Parathyroid adenoma (tissue), 2 donors: ENCODE data around the gene LGR5.

Experiments used
- H2AFZ ChIP-seq: fragments of 300-600 bp; sonication (generic); one replicate; pipeline ENCODE4 v1.7.0; 2017; ENCODE audit warnings: antibody characterized with exemption, mild to moderate bottlenecking
- H3K27ac ChIP-seq: fragments of 300-600 bp; sonication (generic); one replicate; pipeline ENCODE4 v1.7.0; 2017
- H3K27me3 ChIP-seq: fragments of 300-600 bp; sonication (generic); one replicate; pipeline ENCODE4 v1.7.0; 2017; ENCODE audit warnings: low read length; ENCODE audit not compliant: control insufficient read depth, insufficient read depth
- H3K36me3 ChIP-seq: fragments of 300-600 bp; sonication (generic); one replicate; pipeline ENCODE4 v1.7.0; 2017; ENCODE audit warnings: low read length; ENCODE audit not compliant: control insufficient read depth, insufficient read depth
- H3K4me1 ChIP-seq: fragments of 300-600 bp; sonication (generic); one replicate; pipeline ENCODE4 v1.7.0; 2017; ENCODE audit warnings: control low read depth
- H3K4me2 ChIP-seq: fragments of 300-600 bp; sonication (generic); one replicate; pipeline ENCODE4 v1.7.0; 2017; ENCODE audit warnings: low read length
- H3K4me3 ChIP-seq: fragments of 300-600 bp; sonication (generic); one replicate; pipeline ENCODE4 v1.7.0; 2017; ENCODE audit warnings: low read depth, low read length
- H3K79me2 ChIP-seq: fragments of 300-600 bp; sonication (generic); one replicate; pipeline ENCODE4 v1.7.0; 2017; ENCODE audit warnings: control low read depth
- H3K9ac ChIP-seq: fragments of 300-600 bp; sonication (generic); one replicate; pipeline ENCODE4 v1.7.0; 2017; ENCODE audit warnings: mild to moderate bottlenecking
- H3K9me3 ChIP-seq: fragments of 300-600 bp; sonication (generic); one replicate; pipeline ENCODE4 v1.7.0; 2017; ENCODE audit warnings: low read length; ENCODE audit not compliant: control insufficient read depth
- CTCF ChIP-seq: fragments of 300-600 bp; sonication (generic); IDR thresholded peaks from one replicate; pipeline ENCODE4 v1.7.0; 2017; ENCODE audit warnings: antibody characterized with exemption, mild to moderate bottlenecking
- donor health status: primary hyperparathyroidism.

Gene LGR5

GRCh38 chr12:71605039-71605438 lies 165.4 kb downstream of the LGR5 start:
- Histone ChIP-seq H3K36me3 (no peaks in the 10 kb centered on the region), H3K9me3 (no peaks in the 10 kb centered on the region)

GRCh38 chr12:71607494-71608330 lies 168.1 kb downstream of the LGR5 start:
- Histone ChIP-seq H3K9me3 (no peaks in the 10 kb centered on the region), H3K27ac (no peak overlapping the region)

More at GRCh38 chr12:71605039-71605438, 165.4 kb downstream of the LGR5 start:
- Histone ChIP-seq H3K4me2 (no peak overlapping the region), H3K4me3 (no peak overlapping the region), H3K79me2 (no peaks in the 10 kb centered on the region), H3K9ac (no peak overlapping the region), H3K4me1 (no peaks in the 10 kb centered on the region), H3K27ac (no peak overlapping the region), H3K27me3 (no peaks in the 10 kb centered on the region), H2AFZ (no peak overlapping the region)
- no peak for TF ChIP-seq CTCF

GRCh38 chr12:71610031-71610795 lies 170.6 kb downstream of the LGR5 start:
- H3K36me3 ChIP-seq, result no peaks in the 10 kb centered on the region
- H2AFZ ChIP-seq, result no peak overlapping the region
- H3K4me2 ChIP-seq, result no peak overlapping the region
- H3K27me3 ChIP-seq, result no peaks in the 10 kb centered on the region
- no peaks in the 10 kb centered on the region for H3K9me3 ChIP-seq
- H3K27ac ChIP-seq, result no peak overlapping the region
- no peak for TF ChIP-seq CTCF
- H3K4me3 ChIP-seq, result no peak overlapping the region
- no peaks in the 10 kb centered on the region for H3K79me2 ChIP-seq
- no peak overlapping the region for H3K9ac ChIP-seq
- no peaks in the 10 kb centered on the region for H3K4me1 ChIP-seq

More at GRCh38 chr12:71607494-71608330, 168.1 kb downstream of the LGR5 start:
- no peaks in the 10 kb centered on the region for H3K36me3 ChIP-seq
- no peak overlapping the region for H2AFZ ChIP-seq
- no peaks in the 10 kb centered on the region for H3K27me3 ChIP-seq
- H3K79me2 ChIP-seq, result no peaks in the 10 kb centered on the region
- no peak for TF ChIP-seq CTCF
- H3K4me3 ChIP-seq, result no peak overlapping the region
- no peak overlapping the region for H3K9ac ChIP-seq
- H3K4me2 ChIP-seq, result no peak overlapping the region
- no peaks in the 10 kb centered on the region for H3K4me1 ChIP-seq

GRCh38 chr12:71621938-71622337 lies 182.3 kb downstream of the LGR5 start:
- Histone ChIP-seq H2AFZ (no peak overlapping the region), H3K79me2 (no peaks in the 10 kb centered on the region), H3K27me3 (no peaks in the 10 kb centered on the region), H3K27ac (no peak overlapping the region), H3K4me3 (no peak overlapping the region), H3K9ac (no peak overlapping the region), H3K36me3 (no peaks in the 10 kb centered on the region), H3K4me2 (no peak overlapping the region), H3K4me1 (no peaks in the 10 kb centered on the region), H3K9me3 (no peaks in the 10 kb centered on the region)
- TF ChIP-seq CTCF, result no peak
